CD4-positive, alpha-beta T cell treated with Interleukin-4 for 4 hours (primary cell): ENCODE results near the gene HECW1.
"Not testable (repeated sequence)": the region's sequence is repeated elsewhere in the genome, so short reads cannot be mapped to it uniquely, and the experiment has no call there.

ENCODE experiments used
- DNase-seq: peaks from one replicate; pipeline ENCODE4 v3.0.0-alpha.2; 2020

The HECW1 gene

DNA sequence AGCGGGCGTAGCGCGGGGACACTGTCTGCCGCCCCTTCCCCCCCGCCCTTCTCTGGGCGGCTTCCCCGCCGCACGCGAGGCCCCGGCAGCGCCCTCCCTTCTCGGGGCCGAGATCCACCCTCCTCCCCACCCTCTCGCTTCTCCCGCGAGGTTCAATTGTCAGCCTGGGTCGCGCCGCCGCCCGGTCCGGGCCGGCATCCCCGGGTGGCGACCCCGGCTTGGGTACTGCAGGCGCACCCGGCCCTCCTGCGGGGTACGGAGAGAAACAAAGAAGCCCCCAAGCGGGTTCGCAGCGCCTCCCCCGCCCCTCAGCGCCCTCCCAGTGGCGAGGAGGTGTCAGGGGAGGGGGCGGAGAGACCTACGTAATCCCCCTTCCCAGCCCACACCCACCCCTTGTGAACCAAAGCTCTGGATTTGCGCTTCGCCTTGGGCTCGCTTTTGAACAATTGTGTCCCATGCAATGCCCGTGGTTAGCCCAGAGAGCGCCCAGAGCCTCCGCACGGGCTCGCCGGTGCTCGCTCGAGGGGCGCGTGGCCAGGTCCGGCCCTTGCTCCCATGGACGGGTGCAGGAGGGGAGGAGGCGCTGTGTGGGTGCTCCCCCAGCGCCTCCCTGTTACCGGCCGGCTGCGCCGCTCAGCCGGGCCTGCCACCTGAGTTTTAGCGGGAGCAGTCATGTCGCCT lies 634 bp downstream of the HECW1 start:
- DNase-seq, result no peak

DNA sequence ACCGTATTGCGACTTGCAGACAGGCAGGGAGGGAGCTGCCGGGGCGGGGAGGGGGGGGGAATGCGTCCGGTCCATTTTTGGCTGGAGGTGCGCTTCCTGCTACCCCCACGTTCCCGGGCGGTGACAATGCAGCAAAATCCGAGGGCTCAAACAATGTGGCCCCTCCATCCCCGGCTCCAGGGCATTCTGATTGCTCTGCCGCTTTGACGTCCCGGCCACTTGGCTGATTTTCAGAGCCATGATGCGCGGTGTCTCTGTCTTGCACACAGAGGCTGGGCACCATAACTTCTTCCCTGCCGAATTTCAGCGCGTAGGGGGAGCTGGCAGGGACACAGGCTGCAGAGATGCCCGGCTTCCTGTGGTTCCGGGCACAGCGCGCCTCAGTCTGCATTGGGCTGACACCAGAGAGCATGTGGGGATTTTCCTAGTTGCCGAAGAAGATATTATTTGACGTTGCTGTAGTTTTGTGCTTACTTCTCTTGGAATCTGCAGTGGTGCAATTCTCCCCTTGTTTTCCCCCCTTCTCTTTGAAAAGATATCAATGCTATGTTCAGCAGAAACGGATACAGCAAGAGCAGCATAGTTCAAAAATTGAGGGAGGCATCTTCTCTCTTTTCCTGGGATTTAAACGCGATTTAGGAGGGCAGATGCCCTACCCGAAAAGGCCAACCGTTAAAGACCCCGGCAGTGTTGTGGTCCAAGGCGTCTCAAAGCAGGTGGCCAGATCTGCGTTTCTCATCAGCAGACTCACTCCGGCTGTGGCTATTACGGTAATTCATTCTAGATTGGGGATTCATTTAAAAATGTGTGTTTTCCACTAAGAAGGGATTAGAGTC lies 1.4 kb downstream of the HECW1 start:
- no peak for DNase-seq

DNA sequence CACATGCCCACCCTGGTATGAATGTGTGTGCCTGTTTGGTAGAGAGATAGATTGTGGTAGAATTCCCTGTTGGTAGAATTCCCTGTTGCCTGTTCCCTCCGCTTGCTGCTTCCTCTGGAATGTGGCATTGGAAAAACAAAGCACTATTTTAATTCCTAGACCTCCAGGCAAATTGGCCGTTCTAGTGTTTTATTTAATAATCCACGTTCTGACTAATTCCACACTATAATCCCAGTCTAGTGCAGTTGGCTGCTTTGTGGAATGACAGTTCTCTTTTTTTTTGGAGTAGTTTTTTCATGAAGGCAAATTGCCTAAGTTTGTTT lies 2.0 kb downstream of the HECW1 start:
- DNase-seq, result no peak

DNA sequence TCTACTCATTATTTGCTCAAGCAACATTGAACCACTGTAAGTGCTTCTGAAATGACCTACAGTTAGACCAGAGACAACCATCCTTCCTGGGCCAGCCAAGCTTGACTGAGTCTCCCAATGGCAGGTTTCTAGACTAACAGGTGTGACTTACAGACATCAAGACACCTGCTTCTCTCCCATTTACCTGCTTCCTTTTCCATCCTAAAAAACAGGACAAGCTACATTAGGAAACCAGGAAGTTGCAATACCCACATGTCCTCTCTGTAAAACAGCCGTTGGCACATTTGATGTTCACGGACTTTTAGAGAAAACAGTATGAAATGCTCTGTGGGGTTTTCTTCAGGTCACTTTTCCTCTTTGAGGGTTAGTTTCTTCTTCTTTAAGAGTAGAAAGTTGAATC lies 4.0 kb downstream of the HECW1 start:
- no peak for DNase-seq

DNA sequence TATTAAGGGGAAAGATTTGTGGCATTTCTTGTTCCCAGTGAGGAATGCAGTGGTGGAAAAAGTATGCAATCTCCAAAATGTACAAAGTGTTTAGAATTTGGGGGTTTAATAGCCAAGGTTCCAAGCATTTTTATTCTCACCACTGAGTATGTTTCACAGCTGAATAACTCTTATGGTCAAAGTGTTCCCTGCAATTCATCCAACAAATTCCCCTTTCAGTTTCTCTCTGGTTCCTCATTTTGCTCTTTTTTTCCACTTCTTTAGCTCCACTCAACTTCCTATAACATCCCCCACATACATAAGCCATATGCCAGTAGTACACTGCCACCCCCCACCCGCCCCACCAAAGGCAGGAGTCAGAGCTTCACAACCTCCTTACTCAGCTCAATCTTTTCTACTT lies 4.6 kb downstream of the HECW1 start:
- DNase-seq, result no peak

DNA sequence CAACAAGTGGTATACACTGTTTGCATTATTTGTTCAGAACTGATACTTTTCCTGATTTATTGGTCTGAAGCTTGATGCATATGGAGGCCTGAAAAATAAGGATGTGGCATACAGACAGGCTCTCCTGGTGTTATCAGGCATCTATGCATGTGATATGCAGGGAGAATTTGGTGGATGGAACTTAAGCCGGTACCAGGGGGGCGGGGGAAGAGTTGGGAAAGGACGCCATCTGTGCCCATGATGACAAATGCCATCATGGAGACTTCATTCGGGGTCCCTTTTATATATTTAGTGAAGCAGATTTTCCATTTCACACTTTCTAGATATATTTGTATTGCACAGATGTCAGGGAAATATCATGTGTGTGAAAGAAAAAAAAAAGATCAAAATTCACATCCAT lies 5.4 kb downstream of the HECW1 start:
- DNase-seq, result no peak

DNA sequence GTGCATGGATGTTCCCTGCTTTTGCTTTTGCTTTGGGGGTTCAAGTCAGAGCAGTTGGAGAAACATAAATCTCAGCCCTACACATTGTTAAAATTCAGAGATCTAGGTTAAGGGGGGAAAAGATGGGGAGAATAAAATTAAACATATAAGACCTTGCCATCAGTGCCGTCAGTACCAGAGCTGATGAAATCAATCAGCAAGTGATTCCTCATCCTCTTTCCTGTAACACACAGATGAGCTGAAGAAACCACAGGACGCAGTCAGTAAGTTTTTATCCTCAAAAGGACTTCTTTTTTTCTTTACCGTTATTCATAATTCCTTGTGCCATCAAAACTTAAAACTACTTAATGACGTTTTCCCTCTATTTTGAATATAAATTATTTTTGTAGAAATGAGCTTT lies 5.9 kb downstream of the HECW1 start:
- DNase-seq, result no peak

DNA sequence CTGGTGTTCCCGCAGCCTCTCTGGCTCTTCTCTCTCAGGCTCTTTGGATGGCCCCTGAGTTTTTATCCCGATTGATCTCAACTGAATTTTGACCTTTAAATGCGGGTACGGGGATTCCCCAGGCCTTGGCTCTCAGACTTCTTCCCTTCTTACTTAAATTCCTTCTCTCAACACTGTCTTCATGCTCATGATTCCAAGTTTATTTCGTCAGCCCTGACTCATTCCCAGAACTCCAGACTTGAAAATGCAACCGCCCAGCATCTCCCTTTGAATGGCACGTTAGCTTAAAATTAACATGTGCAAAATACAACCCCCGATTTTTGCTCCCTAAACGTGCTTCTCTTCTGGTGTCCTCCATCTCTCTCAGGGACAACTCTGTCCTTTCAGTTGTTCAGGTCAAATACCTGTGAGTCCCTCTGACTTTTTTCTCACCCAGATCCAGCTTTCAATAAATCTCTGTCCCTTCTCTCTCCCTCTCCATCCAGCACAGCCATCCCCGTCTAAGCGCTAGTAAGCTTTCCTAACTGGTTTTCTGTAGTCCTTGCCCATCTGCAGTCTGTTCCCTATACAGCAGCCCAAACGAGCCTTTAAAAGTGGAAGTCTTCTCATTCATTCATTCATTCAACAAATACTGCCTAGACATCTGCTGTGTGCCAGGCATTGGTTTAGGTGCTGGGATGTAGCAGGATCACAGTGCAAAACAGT lies 7.1 kb downstream of the HECW1 start:
- no peak for DNase-seq

DNA sequence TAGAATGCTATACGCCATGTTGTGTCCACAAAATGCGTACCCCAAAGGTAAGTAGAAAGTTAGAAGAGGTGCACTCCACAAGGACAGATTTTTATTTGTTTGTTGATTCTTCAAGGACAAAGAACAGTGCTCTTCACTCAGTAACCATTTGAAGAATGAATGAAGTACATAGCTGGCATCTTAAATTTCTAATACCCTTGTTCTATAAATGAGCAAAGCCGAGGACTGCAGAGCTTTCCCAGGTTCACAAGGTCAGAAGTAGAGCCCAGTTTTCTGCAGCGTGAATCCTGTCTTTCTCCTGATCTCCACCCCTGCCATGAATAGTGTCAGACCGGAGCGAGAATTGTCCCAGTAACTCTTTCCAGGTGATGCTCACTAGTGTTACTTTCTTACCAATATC lies 9.5 kb downstream of the HECW1 start:
- no peak for DNase-seq

DNA sequence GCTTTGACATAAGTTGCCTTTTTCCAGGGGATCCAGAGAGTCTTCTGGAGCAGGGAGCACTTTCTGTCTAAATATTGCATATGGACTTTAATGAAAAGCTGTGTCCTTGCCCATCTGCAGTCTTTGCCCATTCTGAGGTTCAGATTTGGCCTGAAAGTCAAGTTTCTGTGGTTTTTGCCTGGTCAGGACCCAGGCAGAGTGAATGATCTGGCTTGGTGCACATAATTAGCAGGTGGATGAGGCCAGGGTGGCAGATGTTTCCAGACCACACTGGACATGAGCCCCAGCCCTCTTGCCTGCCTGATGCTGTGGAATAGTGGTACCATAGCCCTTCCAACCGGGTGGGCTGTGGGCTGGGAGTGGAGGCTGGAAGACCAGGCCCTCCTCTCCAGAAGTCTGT lies 11.0 kb downstream of the HECW1 start:
- no peak for DNase-seq

DNA sequence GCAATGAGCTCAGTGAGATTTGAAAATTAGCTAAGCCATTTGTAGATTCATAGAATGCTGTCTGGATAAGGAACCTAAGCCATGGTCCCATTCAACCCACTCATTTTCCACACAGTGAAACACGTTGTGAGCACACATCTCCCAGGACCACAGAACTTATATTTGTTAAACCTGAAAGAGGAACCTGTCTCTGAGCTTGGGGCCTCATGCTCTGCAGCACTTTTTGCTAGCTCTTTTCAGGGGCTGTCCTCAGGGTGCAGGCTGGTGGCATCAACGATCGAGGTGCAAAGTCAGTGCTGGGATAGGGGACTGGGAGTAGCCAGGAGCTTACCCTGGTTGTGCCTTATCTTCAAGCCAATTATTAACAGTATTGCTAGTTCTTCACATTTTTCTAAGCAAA lies 11.9 kb downstream of the HECW1 start:
- DNase-seq, result no peak

DNA sequence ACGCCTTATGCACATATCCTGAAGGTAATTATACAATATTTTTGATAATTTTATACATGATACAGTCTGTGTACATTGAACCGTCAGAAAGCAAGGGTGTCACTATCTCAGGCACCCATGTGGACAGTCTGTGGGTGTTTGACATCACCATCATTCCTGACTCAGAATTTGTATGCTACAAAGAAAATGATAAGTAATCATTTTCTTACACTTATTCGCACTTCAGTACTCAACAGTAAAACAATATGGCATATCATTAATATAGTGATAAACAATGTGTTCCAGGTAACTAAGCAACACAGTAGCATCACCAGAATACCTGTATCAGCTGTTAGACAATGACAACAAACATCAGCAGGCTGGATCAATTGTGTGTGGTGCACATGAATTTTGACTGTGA lies 17.9 kb downstream of the HECW1 start:
- no peak for DNase-seq

DNA sequence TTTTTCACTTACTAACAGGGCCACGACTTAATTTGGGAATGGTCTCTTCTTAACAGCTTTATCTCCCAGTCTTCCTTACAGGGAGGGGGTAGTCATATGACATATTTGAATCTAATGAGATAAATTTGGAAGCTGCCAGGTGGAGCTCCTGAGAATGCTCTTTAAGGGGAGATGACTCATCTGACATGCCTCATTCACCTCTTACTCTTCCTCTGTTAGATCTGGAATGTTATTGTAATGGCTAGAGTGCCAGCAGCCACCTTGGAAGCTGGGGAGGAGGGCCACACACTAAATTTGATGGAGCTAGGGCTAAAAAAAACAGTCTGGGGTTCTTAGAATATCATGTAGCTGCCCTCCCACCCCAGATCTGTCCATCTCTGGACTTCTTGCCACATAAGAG lies 22.7 kb downstream of the HECW1 start:
- no peak for DNase-seq

DNA sequence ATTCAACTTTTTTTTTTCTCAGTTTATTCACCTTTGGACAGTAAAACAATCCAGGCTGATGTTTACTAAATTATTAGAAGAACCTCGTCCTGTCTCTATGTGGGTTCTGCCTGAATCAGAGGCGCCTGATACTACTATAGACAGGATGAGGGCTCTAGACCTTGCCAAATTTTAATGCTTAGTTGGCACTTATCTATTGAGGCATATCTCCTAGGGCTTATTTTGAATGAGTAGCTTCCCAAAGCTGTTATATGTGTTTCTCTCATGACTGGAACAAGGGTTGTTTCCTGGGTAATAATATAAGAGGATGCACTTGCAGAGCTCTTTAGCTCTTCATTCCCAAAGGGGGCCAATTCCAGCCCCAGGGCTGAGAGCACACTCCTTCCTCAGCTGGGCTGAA lies 23.6 kb downstream of the HECW1 start:
- no peak for DNase-seq

DNA sequence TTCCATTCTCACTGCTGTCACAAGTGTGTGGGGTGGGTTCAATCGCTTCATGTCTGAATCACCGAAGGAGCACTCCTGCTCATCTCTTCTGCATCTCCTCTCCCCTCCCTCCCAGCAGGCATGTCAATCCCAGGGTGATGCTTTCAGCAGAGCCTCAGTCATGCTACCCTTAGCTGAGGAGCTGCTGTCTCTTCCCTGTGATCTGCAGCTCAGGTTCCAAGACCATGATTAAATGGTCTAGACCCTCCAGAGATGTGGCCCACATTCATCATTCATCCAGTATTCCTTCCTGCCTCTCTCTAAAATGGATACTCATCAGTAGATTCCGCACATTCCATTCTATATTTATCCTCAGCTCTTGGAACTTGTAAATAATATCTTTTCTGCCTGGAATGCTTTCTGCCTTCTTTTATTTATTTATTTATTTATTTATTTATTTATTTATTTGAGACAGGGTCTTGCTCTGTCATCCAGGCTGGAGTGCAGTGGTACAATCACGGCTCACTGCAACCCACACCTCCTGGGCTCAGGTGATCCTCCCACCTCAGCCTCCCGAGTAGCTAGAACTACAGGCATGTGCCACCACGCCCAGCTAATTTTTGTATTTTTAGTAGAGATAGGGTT lies 24.8 kb downstream of the HECW1 start:
- not testable (repeated sequence) for DNase-seq

DNA sequence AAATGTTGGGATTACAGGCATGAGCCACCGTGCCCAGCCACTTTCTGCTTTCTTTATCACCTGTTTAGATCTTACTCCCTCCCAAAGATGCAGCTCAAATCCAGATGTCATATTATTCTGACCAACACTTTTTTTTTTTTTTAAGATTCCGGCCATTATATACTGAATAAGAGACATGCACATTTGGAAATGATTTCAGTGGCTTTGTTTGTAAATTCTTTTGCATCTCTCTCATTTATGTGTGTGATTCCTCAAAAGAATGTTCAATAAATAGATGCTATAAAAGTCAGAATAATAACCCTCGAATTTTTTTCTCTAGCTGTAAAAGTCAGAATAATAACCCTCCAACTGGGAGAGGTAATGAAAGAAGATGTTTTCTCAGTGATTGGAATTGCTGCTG lies 25.4 kb downstream of the HECW1 start:
- no peak for DNase-seq

DNA sequence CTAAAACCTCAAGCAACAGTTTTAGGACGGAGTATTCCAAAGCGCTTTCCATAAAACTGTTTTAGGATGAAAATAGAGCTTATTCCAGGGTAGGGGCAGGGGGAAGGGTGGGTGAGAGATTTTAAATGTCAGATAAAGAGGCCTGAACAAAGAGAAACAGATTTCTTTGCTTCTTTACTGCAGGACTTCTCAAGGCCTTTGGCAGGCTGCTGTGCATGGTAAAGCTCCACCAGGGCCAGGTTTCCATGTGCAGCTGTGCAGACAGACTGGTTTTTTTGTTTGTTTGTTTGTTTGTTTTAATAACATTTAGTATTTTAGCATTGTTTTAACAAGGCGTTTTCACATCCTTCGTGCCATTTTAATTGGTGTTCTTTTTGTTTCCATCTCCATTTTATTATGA lies 26.3 kb downstream of the HECW1 start:
- DNase-seq, result no peak

DNA sequence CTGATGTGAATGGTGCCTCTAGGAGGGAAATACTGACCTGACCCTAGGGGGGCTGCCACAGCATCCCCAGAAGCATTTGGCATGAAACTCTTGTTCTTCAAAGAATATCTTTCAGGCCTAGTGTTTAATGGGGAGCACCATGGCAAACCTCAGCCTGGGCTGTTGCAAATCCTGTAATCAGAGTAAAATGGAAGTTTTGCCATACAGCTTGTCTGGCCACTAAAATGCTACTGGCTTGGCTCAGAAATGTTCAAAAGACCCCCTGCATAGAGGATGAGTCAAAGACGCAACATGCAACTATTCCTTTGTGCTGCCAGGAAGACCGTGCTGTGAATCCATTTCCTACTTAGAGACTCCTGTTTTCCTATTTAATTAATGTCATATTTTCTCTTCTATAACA lies 26.7 kb downstream of the HECW1 start:
- DNase-seq, result no peak

DNA sequence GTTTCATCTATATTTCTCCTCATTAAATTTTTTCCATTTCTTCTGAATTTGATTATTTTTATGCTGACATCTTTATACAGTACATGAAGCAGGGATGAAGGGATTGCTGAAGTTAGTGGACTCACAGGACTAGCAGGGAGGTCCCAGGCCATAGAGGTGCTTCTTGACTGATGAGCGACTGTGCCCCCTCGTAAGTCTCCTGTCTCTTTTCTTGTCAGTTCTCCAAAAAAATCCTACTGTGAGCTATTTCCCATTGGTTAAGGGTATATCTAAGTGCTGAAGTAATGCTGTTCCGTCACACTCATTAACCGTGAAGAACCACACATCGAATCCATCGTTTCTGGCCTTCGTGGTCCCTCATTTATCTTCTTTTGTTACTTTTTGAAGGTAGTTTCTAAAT lies 27.7 kb downstream of the HECW1 start:
- DNase-seq, result no peak

DNA sequence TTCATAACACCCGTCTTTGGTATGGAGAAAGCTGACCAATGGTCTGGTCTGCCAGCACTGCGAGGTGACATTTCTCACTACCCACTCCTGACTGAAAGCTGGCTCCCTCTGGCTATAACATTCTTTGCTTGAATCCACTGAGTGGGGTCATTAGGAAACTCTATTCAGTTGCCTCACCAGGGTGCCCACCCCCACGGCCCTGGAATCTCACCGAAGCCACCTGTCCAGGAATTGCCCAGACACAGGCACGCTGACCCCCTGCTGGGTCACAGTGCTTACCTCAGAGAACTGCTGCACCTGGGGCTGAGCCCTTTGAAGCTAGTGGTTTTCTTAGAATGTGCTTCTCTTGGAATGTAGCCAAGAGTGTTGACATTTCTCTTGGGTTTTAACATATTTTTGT lies 28.6 kb downstream of the HECW1 start:
- no peak for DNase-seq

DNA sequence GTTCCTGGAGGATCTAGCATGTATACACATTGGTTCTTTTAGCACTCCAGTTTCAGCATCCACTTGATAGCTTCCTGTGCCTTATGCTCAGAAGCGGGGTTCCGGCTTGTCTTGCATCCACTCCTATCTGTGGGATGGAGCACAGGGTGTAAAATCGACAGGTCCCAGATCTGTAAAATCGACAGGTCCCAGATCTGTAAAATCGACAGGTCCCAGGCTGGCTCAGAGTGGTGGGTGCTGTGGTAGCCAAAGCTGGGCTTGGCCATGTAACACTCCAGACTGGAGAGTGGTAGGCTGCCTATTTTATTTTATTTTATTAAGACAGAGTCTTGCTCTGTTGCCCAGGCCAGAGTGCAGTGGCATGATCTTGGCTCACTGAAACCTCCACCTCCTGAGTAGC lies 30.3 kb downstream of the HECW1 start:
- no peak for DNase-seq

DNA sequence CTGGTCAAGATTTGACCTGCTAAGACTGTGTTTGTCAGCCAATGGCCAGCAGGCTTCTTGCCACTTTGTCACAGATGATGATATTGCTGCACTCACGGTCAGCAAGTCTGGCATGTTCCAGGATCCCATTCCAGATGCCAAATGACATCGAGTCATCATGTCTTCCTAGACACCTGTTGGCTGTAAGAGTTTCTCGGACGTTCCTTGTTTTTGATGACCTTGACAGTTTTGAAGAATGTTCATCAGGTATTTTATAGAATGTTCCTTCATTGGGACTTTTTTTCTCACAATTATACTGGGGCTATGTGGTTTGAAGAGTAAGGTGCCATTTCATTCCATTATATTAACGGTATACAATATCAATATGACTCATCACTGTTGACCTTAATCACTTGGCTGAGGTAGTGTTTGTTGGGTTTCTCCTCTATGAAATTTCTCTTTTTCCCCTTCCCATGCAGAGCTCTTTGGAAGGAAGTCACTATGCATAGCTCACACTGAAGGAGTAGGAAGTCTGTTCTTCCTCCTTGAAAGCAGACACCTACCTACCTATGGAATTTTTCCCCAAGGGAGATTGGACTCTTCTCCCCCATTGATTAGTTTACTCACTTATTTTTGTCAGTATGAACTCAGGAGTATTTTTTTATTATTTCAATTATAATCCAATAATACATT lies 31.6 kb downstream of the HECW1 start:
- no peak for DNase-seq

DNA sequence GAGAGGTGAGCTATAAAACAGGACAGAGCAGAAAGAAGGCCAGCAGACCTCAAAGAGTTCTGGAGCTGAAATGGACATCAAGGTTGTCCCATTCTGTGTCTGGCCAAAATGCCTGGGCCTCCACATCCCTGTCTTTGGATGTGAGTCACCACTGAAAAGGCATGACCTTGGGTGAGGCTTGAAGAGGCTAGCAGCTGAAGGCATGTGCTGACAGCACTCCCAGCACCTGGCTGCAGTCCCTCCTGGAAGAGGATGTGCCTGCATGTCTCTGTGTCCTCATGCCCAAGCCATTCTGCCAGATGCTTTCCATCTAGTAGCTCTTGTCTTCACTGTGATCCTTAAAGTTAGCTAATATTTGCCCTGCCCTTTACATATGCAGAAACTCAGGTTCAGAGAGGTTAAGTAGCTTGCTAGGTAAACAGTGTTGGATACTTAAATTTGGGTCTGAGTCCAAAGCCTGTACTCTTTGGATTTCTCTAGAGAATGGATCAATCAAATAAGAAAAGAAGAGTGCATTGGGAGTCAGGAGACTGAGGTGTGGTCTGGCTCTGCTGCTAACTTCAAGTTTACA lies 35.8 kb downstream of the HECW1 start:
- DNase-seq, result no peak
